ENCODE results near the gene GYG1. TPM values are rescaled to one million over a fixed set of nuclear protein-coding genes. Genes with fewer than 3 reads are reported as not detected.

Gene GYG1
- polyA plus RNA-seq, 1 donor from 2014 or later, result 2.4 TPM

DNA sequence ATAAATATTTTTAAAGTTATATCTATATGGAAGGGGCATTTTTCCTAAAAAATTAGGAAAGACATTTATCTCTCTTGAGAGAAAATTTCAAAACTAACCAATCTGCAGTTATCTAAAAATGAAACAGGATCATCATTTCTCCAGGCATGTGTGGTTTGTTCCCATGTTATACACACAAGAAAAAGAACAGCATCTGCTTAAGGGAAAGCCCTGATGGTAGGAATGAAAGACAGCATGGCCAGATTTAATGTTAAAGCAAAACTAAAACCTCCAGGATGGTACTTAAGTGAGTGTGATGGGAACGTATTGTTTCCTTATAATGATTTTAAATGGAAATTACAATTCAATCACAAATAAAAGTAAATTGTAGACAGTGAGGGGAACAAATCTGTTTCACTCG lies 46.2 kb upstream of the GYG1 start:
- H3K36me3 ChIP-seq (ENCODE audit: insufficient read depth, low read length), result no peaks in the 10 kb centered on the region
- H2AFZ ChIP-seq (ENCODE audit: low read depth, low read length), result no peak overlapping the region
- no peaks in the 10 kb centered on the region for H3K27me3 ChIP-seq (ENCODE audit: insufficient read depth, low read depth, low read length)
- H3K9me2 ChIP-seq (ENCODE audit: insufficient read depth, low read length), result no peaks in the 10 kb centered on the region
- no peaks in the 10 kb centered on the region for H4K20me1 ChIP-seq (ENCODE audit: insufficient read depth)
- no peak overlapping the region for H3K9ac ChIP-seq (ENCODE audit: low read length)
- no peaks in the 10 kb centered on the region for H3F3A ChIP-seq (ENCODE audit: insufficient read depth, low read length, poor library complexity, severe bottlenecking)
- no peak overlapping the region for H3K27ac ChIP-seq (ENCODE audit: low read length)
- TF ChIP-seq POLR2AphosphoS5 (IDR thresholded peaks at IDR 0.05) (no peak), SMC3 (conservative IDR thresholded peaks at IDR 0.05; ENCODE audit: poor library complexity) (no peak), TAF1 (IDR thresholded peaks at IDR 0.05; ENCODE audit: low read depth) (no peak), RAD21 (conservative IDR thresholded peaks at IDR 0.05) (no peak), EZH2 (IDR thresholded peaks at IDR 0.05; ENCODE audit: borderline replicate concordance, insufficient read depth, low read length, poor library complexity, severe bottlenecking) (no peak), EP300 (conservative IDR thresholded peaks at IDR 0.05; ENCODE audit: poor library complexity, severe bottlenecking) (no peak), MXI1 (conservative IDR thresholded peaks at IDR 0.05; ENCODE audit: poor library complexity, severe bottlenecking) (no peak)
- TF ChIP-seq, protein P1, sequence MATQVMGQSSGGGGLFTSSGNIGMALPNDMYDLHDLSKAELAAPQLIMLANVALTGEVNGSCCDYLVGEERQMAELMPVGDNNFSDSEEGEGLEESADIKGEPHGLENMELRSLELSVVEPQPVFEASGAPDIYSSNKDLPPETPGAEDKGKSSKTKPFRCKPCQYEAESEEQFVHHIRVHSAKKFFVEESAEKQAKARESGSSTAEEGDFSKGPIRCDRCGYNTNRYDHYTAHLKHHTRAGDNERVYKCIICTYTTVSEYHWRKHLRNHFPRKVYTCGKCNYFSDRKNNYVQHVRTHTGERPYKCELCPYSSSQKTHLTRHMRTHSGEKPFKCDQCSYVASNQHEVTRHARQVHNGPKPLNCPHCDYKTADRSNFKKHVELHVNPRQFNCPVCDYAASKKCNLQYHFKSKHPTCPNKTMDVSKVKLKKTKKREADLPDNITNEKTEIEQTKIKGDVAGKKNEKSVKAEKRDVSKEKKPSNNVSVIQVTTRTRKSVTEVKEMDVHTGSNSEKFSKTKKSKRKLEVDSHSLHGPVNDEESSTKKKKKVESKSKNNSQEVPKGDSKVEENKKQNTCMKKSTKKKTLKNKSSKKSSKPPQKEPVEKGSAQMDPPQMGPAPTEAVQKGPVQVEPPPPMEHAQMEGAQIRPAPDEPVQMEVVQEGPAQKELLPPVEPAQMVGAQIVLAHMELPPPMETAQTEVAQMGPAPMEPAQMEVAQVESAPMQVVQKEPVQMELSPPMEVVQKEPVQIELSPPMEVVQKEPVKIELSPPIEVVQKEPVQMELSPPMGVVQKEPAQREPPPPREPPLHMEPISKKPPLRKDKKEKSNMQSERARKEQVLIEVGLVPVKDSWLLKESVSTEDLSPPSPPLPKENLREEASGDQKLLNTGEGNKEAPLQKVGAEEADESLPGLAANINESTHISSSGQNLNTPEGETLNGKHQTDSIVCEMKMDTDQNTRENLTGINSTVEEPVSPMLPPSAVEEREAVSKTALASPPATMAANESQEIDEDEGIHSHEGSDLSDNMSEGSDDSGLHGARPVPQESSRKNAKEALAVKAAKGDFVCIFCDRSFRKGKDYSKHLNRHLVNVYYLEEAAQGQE (IDR thresholded peaks at IDR 0.05; ENCODE audit: borderline replicate concordance), result no peak
- TF ChIP-seq, protein P2, sequence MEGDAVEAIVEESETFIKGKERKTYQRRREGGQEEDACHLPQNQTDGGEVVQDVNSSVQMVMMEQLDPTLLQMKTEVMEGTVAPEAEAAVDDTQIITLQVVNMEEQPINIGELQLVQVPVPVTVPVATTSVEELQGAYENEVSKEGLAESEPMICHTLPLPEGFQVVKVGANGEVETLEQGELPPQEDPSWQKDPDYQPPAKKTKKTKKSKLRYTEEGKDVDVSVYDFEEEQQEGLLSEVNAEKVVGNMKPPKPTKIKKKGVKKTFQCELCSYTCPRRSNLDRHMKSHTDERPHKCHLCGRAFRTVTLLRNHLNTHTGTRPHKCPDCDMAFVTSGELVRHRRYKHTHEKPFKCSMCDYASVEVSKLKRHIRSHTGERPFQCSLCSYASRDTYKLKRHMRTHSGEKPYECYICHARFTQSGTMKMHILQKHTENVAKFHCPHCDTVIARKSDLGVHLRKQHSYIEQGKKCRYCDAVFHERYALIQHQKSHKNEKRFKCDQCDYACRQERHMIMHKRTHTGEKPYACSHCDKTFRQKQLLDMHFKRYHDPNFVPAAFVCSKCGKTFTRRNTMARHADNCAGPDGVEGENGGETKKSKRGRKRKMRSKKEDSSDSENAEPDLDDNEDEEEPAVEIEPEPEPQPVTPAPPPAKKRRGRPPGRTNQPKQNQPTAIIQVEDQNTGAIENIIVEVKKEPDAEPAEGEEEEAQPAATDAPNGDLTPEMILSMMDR (IDR thresholded peaks at IDR 0.05; ENCODE audit: poor library complexity, severe bottlenecking), result no peak
- H3K79me2 ChIP-seq (replicated peaks; ENCODE audit: insufficient read depth, low read length), result no peaks in the 10 kb centered on the region
- no peaks in the 10 kb centered on the region for H3K9me3 ChIP-seq (ENCODE audit: low read length)
- no peak overlapping the region for H3K4me3 ChIP-seq (ENCODE audit: low read length)
- no peak overlapping the region for H3K4me2 ChIP-seq (ENCODE audit: low read length)

DNA sequence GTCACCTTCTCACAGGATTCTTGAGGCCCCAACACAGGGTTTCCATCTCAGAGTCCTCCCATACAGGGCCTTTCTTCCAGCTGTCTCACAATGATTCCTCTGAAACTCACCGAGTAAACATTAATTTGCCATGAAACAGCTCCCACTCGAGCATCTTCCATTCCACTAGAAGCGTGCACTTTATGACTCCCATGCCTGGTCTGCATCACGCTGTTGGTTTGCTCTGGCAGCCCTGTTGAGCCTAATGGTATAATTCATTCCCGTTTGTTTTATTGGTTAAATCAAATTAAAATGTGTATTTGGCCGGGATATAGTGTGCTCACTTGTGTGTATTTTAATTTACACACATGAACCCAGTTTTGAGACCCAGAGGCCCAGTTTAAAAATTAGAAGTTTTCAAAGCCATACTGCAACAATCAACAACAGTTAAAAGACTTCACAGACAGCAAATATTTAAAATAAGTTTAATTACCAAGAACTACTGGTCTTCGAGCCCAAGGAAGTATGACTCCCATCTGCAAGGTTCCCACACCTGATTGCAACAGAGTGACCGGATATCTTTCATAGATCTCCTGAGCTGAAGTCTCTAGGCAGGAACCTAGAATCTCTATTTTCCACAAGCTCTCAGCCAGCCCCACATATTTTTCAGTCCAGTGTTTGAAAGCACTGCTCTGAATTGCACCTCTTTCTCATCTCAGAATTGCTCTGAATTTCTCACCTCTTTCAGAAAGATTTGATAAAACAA lies 42.3 kb upstream of the GYG1 start:
- no peaks in the 10 kb centered on the region for H3K27me3 ChIP-seq (ENCODE audit: insufficient read depth, low read depth, low read length)
- H3K9me2 ChIP-seq (ENCODE audit: insufficient read depth, low read length), result no peaks in the 10 kb centered on the region
- H4K20me1 ChIP-seq (ENCODE audit: insufficient read depth), result no peaks in the 10 kb centered on the region
- H3K79me2 ChIP-seq (replicated peaks; ENCODE audit: insufficient read depth, low read length), result no peaks in the 10 kb centered on the region
- H3K4me2 ChIP-seq (ENCODE audit: low read length), result no peak overlapping the region
- no peak overlapping the region for H3K4me3 ChIP-seq (ENCODE audit: low read length)
- no peak overlapping the region for H3K9ac ChIP-seq (ENCODE audit: low read length)
- no peaks in the 10 kb centered on the region for H3K9me3 ChIP-seq (ENCODE audit: low read length)
- H3K27ac ChIP-seq (ENCODE audit: low read length), result no peak overlapping the region
- H2AFZ ChIP-seq (ENCODE audit: low read depth, low read length), result no peak overlapping the region
- TF ChIP-seq, protein P2 (IDR thresholded peaks at IDR 0.05; ENCODE audit: poor library complexity, severe bottlenecking), result no peak
- no peak for TF ChIP-seq TAF1 (IDR thresholded peaks at IDR 0.05; ENCODE audit: low read depth)
- no peak for TF ChIP-seq POLR2AphosphoS5 (IDR thresholded peaks at IDR 0.05)
- TF ChIP-seq EZH2 (IDR thresholded peaks at IDR 0.05; ENCODE audit: borderline replicate concordance, insufficient read depth, low read length, poor library complexity, severe bottlenecking), result no peak
- TF ChIP-seq, protein P1 (IDR thresholded peaks at IDR 0.05; ENCODE audit: borderline replicate concordance), result no peak
- no peak for TF ChIP-seq MXI1 (conservative IDR thresholded peaks at IDR 0.05; ENCODE audit: poor library complexity, severe bottlenecking)
- TF ChIP-seq EP300 (conservative IDR thresholded peaks at IDR 0.05; ENCODE audit: poor library complexity, severe bottlenecking), result no peak
- TF ChIP-seq SMC3 (conservative IDR thresholded peaks at IDR 0.05; ENCODE audit: poor library complexity), result no peak
- TF ChIP-seq RAD21 (conservative IDR thresholded peaks at IDR 0.05), result no peak
- H3F3A ChIP-seq (ENCODE audit: insufficient read depth, low read length, poor library complexity, severe bottlenecking), result no peaks in the 10 kb centered on the region
- no peaks in the 10 kb centered on the region for H3K36me3 ChIP-seq (ENCODE audit: insufficient read depth, low read length)

Measured in neural cell (in vitro differentiated cells).